Measurements from ENCODE around the gene TMEM259. TPM values are rescaled to one million over a fixed set of nuclear protein-coding genes. Genes with fewer than 3 reads are reported as not detected.

TMEM259 gene
- total and polyA plus RNA-seq, 8 donors, result 59.7 to 536 (median 238) TPM

DNA sequence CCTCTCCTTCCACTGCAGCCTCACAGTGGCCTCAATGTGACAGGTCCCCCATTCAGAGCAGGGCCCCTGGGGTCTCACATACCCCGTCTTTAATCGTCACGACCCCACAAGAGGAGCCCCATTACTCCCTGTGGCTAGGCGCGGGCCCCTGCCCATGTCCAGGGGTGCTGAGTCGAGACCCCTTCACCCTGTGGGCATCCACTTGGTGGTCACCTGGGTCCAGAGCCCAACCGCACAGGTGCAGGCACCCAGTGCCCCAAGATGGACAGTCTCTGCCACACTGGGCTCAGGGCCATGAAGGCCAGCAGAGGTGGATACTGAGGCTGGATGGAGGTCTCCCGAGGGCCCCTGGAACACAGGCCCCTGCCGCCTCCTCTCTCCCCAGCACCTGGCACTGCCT lies 3.0 kb downstream of the TMEM259 start:
- TF ChIP-seq POLR2A (IDR thresholded peaks at IDR 0.05) (no peak), EP300 (IDR thresholded peaks at IDR 0.05) (no peak), POLR2AphosphoS5 (IDR thresholded peaks at IDR 0.05) (no peak)
- TF ChIP-seq, protein P1, sequence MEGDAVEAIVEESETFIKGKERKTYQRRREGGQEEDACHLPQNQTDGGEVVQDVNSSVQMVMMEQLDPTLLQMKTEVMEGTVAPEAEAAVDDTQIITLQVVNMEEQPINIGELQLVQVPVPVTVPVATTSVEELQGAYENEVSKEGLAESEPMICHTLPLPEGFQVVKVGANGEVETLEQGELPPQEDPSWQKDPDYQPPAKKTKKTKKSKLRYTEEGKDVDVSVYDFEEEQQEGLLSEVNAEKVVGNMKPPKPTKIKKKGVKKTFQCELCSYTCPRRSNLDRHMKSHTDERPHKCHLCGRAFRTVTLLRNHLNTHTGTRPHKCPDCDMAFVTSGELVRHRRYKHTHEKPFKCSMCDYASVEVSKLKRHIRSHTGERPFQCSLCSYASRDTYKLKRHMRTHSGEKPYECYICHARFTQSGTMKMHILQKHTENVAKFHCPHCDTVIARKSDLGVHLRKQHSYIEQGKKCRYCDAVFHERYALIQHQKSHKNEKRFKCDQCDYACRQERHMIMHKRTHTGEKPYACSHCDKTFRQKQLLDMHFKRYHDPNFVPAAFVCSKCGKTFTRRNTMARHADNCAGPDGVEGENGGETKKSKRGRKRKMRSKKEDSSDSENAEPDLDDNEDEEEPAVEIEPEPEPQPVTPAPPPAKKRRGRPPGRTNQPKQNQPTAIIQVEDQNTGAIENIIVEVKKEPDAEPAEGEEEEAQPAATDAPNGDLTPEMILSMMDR (IDR thresholded peaks at IDR 0.05), result no peak
- peaks cover 9 to 28% (median 26%) of the 10 kb centered on the region in 4 donors for H3K36me3 ChIP-seq
- 78 to 98% (median 86%) methylated on average over 7 to 9 of the region's 9 CpGs for WGBS, 5 donors
- H3K27ac ChIP-seq, result peak overlapping the region; percentile 34 to 99 (median 57)
- no peaks in the 10 kb centered on the region for H3K27me3 ChIP-seq
- no peak for DNase-seq
- peaks cover 49 to 86% (median 70%) of the 10 kb centered on the region in 4 donors for H3K4me1 ChIP-seq
- H3K9me3 ChIP-seq, result no peaks in the 10 kb centered on the region
- intact Hi-C loops (cut with DNase I; ENCODE audit: low total_unique reads), result no loop called here
- peak overlapping the region in 2 of 4 donors; percentile 32 to 96 for H3K4me3 ChIP-seq

DNA sequence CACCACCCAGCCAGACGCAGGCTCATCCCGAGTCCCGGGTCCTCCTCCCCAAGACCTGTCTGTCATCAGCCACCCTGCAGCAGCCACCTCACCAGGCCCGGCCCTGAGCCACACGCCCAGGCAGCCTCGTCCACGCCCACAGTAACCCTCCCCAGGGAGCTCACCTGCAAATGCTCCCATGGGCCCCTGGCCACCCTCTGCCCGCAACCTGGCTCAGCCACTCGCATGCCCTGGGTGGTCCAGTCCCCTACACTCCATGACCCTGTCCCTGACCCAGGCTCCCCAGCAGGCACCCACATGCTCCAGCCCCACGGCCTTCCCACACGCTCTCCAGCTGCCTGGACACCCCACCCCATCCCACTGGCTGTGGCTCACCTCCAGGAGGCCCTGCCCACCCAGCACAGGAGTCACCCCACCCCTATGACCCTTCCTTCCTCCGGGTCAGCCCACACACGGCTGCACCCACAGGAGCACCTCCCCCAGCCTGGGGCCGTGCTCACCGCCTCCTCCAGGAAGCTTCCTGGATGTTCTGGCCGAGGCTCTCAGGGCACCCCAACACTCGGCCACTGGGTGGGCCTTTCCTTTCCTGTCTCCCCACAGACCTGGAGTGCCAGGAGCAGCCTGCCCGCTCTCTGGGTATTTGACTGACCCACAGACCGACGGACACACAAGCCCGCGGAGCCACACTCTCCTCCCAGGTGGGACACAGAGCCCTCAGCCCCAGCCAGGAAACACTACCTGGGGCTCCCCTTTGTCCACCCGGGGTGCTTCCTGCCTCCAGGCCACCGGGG lies 3.6 kb downstream of the TMEM259 start:
- Histone ChIP-seq H3K27me3 (no peaks in the 10 kb centered on the region), H3K9me3 (no peaks in the 10 kb centered on the region), H3K4me1 (peaks cover 49 to 80% (median 67%) of the 10 kb centered on the region in 4 donors), H3K36me3 (peaks cover 15 to 34% (median 32%) of the 10 kb centered on the region in 4 donors), H3K4me3 (peak overlapping the region in 3 of 4 donors; percentile 2 to 32 (median 3)), H3K27ac (peak overlapping the region; percentile 34 to 99 (median 57))
- DNase-seq, result peak; percentile 62 to 78
- intact Hi-C loops (cut with DNase I; ENCODE audit: low total_unique reads), result no loop called here
- WGBS, 5 donors, result 36 to 50% (median 45%) methylated on average over 16 to 24 of the region's 24 CpGs
- TF ChIP-seq POLR2AphosphoS5 (IDR thresholded peaks at IDR 0.05) (no peak), EP300 (IDR thresholded peaks at IDR 0.05) (no peak), POLR2A (IDR thresholded peaks at IDR 0.05) (no peak)
- TF ChIP-seq, protein P1 (IDR thresholded peaks at IDR 0.05), result no peak

DNA sequence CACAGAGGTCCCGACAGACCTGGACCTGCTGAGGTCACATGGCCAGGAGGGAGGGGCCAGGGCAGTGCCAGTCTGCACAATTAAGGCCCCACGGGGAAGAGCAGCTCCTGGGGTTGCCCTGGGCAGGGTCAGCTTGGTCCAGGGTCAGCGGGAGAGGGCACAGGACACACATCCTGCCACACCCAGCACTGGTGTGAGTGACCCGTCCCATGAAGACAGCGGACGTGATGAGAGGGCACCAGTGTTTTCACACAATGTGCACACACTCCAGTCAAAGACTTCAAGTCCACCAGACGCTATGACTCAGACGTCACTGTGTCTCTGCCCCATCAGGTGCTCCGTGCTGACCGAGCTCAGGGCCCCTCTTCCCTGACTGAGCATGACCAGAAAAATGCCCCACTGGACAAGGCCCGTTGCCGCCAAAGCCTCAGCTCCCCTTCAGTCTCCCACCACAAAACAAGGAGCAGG lies 4.2 kb downstream of the TMEM259 start:
- TF ChIP-seq POLR2A (IDR thresholded peaks at IDR 0.05) (no peak), EP300 (IDR thresholded peaks at IDR 0.05) (no peak), POLR2AphosphoS5 (IDR thresholded peaks at IDR 0.05) (no peak)
- TF ChIP-seq, protein P1 (IDR thresholded peaks at IDR 0.05), result no peak
- no peaks in the 10 kb centered on the region for H3K9me3 ChIP-seq
- peak overlapping the region in 3 of 4 donors; percentile 2 to 32 (median 3) for H3K4me3 ChIP-seq
- H3K27me3 ChIP-seq, result no peaks in the 10 kb centered on the region
- peaks cover 21 to 40% (median 38%) of the 10 kb centered on the region in 4 donors for H3K36me3 ChIP-seq
- peaks cover 49 to 74% (median 64%) of the 10 kb centered on the region in 4 donors for H3K4me1 ChIP-seq
- intact Hi-C loops (cut with DNase I; ENCODE audit: low total_unique reads), result no loop called here
- peak overlapping the region; percentile 34 to 99 (median 57) for H3K27ac ChIP-seq
- no peak for DNase-seq
- WGBS, 5 donors, result 33 to 40% (median 36%) methylated on average over 6 to 12 of the region's 12 CpGs

DNA sequence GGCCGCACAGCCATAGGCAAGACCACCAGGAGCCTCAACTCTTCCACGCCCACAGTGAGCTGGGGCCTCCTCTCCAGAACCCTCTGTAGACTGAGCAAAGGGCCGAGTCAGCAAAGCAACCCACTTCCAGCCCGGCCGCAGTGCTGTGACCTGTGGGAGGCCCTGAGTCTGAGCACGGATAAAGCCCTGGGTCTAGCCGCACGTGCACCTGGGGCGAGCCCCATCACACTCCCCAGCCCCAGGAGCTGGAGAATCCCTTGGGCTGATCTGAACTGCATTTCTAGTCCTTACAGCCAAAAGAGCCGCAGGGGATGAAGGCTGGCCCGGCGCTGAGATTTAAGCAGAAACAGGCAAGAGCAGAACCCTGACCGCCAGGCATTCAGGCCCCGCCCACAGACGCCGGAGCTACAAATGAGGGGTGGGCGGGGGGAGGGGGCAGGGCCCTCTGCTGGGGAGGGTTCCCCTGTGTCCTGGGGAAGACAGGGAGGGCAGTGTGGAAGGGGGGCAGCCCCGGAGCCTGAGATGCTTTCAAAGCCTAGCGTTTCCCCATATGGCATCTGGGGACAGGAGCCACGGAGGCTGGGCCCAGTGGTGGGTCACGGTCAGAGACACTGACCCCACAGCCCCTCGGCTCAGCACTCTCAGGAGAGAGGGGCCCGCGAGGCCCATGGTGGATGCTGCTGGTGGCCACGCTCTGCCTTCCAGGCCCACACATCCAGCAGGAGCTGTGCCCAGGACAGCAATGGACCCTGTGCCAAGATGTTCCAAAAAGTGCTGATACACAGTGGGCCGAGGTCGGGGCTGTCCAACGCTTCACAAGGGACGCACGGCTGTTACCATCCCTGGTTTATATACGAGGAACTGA lies 4.9 kb downstream of the TMEM259 start:
- no peaks in the 10 kb centered on the region for H3K9me3 ChIP-seq
- intact Hi-C loops (cut with DNase I; ENCODE audit: low total_unique reads), result no loop called here
- no peak for DNase-seq
- 62 to 72% (median 69%) methylated on average over 16 to 31 of the region's 31 CpGs for WGBS, 5 donors
- no peaks in the 10 kb centered on the region for H3K27me3 ChIP-seq
- TF ChIP-seq, protein P1 (IDR thresholded peaks at IDR 0.05), result no peak
- TF ChIP-seq POLR2AphosphoS5 (IDR thresholded peaks at IDR 0.05), result no peak
- TF ChIP-seq EP300 (IDR thresholded peaks at IDR 0.05), result no peak
- no peak for TF ChIP-seq POLR2A (IDR thresholded peaks at IDR 0.05)
- peak overlapping the region in 3 of 5 donors; percentile 53 to 99 (median 96) for H3K27ac ChIP-seq
- H3K4me3 ChIP-seq, result peak overlapping the region in 1 of 4 donors; percentile 32
- peaks cover 28 to 47% (median 45%) of the 10 kb centered on the region in 4 donors for H3K36me3 ChIP-seq
- peaks cover 49 to 72% (median 63%) of the 10 kb centered on the region in 4 donors for H3K4me1 ChIP-seq
